ENCODE data around the gene PLAAT5.

PLAAT5 gene

GRCh38 chr11:63511048-63511748, 20.2 kb upstream of the PLAAT5 start:
- DNase-seq (ENCODE audit: low read depth), result no peak

GRCh38 chr11:63510360-63511047, 19.5 kb upstream of the PLAAT5 start:
- no peak for DNase-seq (ENCODE audit: low read depth)

- no peak for DNase-seq (ENCODE audit: low read depth)
Observed at GRCh38 chr11:63508745-63509144, 17.8 kb upstream of the PLAAT5 start.

- no peak for DNase-seq (ENCODE audit: low read depth)
Observed at GRCh38 chr11:63508009-63508408, 17.0 kb upstream of the PLAAT5 start.

GRCh38 chr11:63507511-63507910, 16.5 kb upstream of the PLAAT5 start:
- no peak for DNase-seq (ENCODE audit: low read depth)

GRCh38 chr11:63506876-63507275, 15.9 kb upstream of the PLAAT5 start:
- DNase-seq (ENCODE audit: low read depth), result no peak

- DNase-seq (ENCODE audit: low read depth), result no peak
Observed at GRCh38 chr11:63505857-63506528, 15.0 kb upstream of the PLAAT5 start, which contains the start of gene LGALS12. LGALS12 (plus strand) TSS chr11:63506084; CDS start chr11:63506459, 375 bp downstream.

GRCh38 chr11:63504933-63505586, 14.1 kb upstream of the PLAAT5 start:
- DNase-seq (ENCODE audit: low read depth), result no peak

GRCh38 chr11:63504054-63504453, 13.1 kb upstream of the PLAAT5 start:
- DNase-seq (ENCODE audit: low read depth), result no peak

GRCh38 chr11:63503492-63503891, 12.5 kb upstream of the PLAAT5 start:
- DNase-seq (ENCODE audit: low read depth), result no peak

- no peak for DNase-seq (ENCODE audit: low read depth)
Observed at GRCh38 chr11:63502252-63502820, 11.4 kb upstream of the PLAAT5 start.

GRCh38 chr11:63501236-63501635, 10.3 kb upstream of the PLAAT5 start:
- no peak for DNase-seq (ENCODE audit: low read depth)

GRCh38 chr11:63499874-63500273, 8.9 kb upstream of the PLAAT5 start:
- DNase-seq (ENCODE audit: low read depth), result no peak

GRCh38 chr11:63494975-63495374, 4.0 kb upstream of the PLAAT5 start:
- DNase-seq (ENCODE audit: low read depth), result no peak

GRCh38 chr11:63493127-63493526, 2.2 kb upstream of the PLAAT5 start:
- DNase-seq (ENCODE audit: low read depth), result no peak

GRCh38 chr11:63492441-63492840, 1.5 kb upstream of the PLAAT5 start:
- DNase-seq (ENCODE audit: low read depth), result no peak

GRCh38 chr11:63491636-63492372, 837 bp upstream of the PLAAT5 start:
- no peak for DNase-seq (ENCODE audit: low read depth)

- DNase-seq (ENCODE audit: low read depth), result no peak
Observed at GRCh38 chr11:63491240-63491587, 247 bp upstream of the PLAAT5 start.

GRCh38 chr11:63489879-63490278, 1.1 kb downstream of the PLAAT5 start:
- no peak for DNase-seq (ENCODE audit: low read depth)

GRCh38 chr11:63488789-63489188, 2.2 kb downstream of the PLAAT5 start:
- DNase-seq (ENCODE audit: low read depth), result no peak

- no peak for DNase-seq (ENCODE audit: low read depth)
Observed at GRCh38 chr11:63485777-63486176, 5.2 kb downstream of the PLAAT5 start.

- DNase-seq (ENCODE audit: low read depth), result no peak
Observed at GRCh38 chr11:63480039-63480438, 10.9 kb downstream of the PLAAT5 start.
